ENCODE measurements around the gene MAST3.

MAST3 gene

GRCh38 chr19:18150776-18151624, 53.4 kb downstream of the MAST3 start:
- H3K36me3 ChIP-seq (ENCODE audit: control insufficient read depth, insufficient read depth, low read length) = no peaks in the 10 kb centered on the region
- H3K27me3 ChIP-seq (ENCODE audit: insufficient read depth, low read length, poor library complexity) = no peaks in the 10 kb centered on the region
- H3K18ac ChIP-seq (ENCODE audit: low read length) = no peak overlapping the region
- H3K23ac ChIP-seq (ENCODE audit: low read length) = no peak overlapping the region
- peak overlapping the region; percentile 70 for H3K56ac ChIP-seq (ENCODE audit: low read length)
- H3K4ac ChIP-seq (ENCODE audit: low read depth, low read length) = no peak overlapping the region
- no peak overlapping the region for H2BK120ac ChIP-seq (ENCODE audit: low read depth, low read length)
- H3K4me2 ChIP-seq (ENCODE audit: low read length) = no peak overlapping the region
- H3K27ac ChIP-seq (ENCODE audit: low read depth, low read length) = no peak overlapping the region
- DNase-seq = no peak
- peaks cover 2% of the 10 kb centered on the region for H3K79me2 ChIP-seq (ENCODE audit: control insufficient read depth, insufficient read depth, low read length)
- H3K4me3 ChIP-seq (ENCODE audit: low read length) = no peak overlapping the region
- H3K79me1 ChIP-seq (ENCODE audit: low read length) = peaks cover 7% of the 10 kb centered on the region
- no peaks in the 10 kb centered on the region for H3K4me1 ChIP-seq (ENCODE audit: control insufficient read depth, low read depth, low read length)
- no peak overlapping the region for H4K5ac ChIP-seq (ENCODE audit: low read length)
- no peak overlapping the region for H2BK5ac ChIP-seq (ENCODE audit: low read length)
- no peak overlapping the region for H2BK15ac ChIP-seq (replicated peaks; ENCODE audit: low read depth)
- H3K9ac ChIP-seq (ENCODE audit: low read length) = peak overlapping the region; percentile 53
- H4K8ac ChIP-seq (ENCODE audit: low read depth, low read length) = no peak overlapping the region
- no peak overlapping the region for H2AK5ac ChIP-seq (ENCODE audit: low read length)
- no CpG with 5 or more reads among the region's 18 CpGs for WGBS (ENCODE audit: extremely low coverage, insufficient coverage, low lambda C conversion rate)

GRCh38 chr19:18152442-18152816, 54.9 kb downstream of the MAST3 start:
- H3K36me3 ChIP-seq (ENCODE audit: control insufficient read depth, insufficient read depth, low read length) = no peaks in the 10 kb centered on the region
- H3K4me3 ChIP-seq (ENCODE audit: low read length) = peak overlapping the region; percentile 69
- no peaks in the 10 kb centered on the region for H3K4me1 ChIP-seq (ENCODE audit: control insufficient read depth, low read depth, low read length)
- H4K8ac ChIP-seq (ENCODE audit: low read depth, low read length) = peak overlapping the region; percentile 78
- no peak overlapping the region for H4K5ac ChIP-seq (ENCODE audit: low read length)
- H2BK120ac ChIP-seq (ENCODE audit: low read depth, low read length) = no peak overlapping the region
- peak overlapping the region; percentile 100 for H3K9ac ChIP-seq (ENCODE audit: low read length)
- H3K18ac ChIP-seq (ENCODE audit: low read length) = peak overlapping the region; percentile 86
- no CpG with 5 or more reads among the region's 22 CpGs for WGBS (ENCODE audit: extremely low coverage, insufficient coverage, low lambda C conversion rate)
- no peak overlapping the region for H2BK15ac ChIP-seq (replicated peaks; ENCODE audit: low read depth)
- no peak overlapping the region for H3K4ac ChIP-seq (ENCODE audit: low read depth, low read length)
- H3K79me2 ChIP-seq (ENCODE audit: control insufficient read depth, insufficient read depth, low read length) = peaks cover 2% of the 10 kb centered on the region
- H2BK5ac ChIP-seq (ENCODE audit: low read length) = peak overlapping the region; percentile 94
- H3K27ac ChIP-seq (ENCODE audit: low read depth, low read length) = peak overlapping the region; percentile 98
- peaks cover 7% of the 10 kb centered on the region for H3K79me1 ChIP-seq (ENCODE audit: low read length)
- no peaks in the 10 kb centered on the region for H3K27me3 ChIP-seq (ENCODE audit: insufficient read depth, low read length, poor library complexity)
- H3K23ac ChIP-seq (ENCODE audit: low read length) = no peak overlapping the region
- H2AK5ac ChIP-seq (ENCODE audit: low read length) = no peak overlapping the region
- DNase-seq = peak; percentile 99
- H3K4me2 ChIP-seq (ENCODE audit: low read length) = peak overlapping the region; percentile 98
- peak overlapping the region; percentile 99 for H3K56ac ChIP-seq (ENCODE audit: low read length)

GRCh38 chr19:18152817-18153555, 55.4 kb downstream of the MAST3 start, which contains the start of gene PIK3R2:
Gene PIK3R2, plus strand, starts transcription at chr19:18153163. Its CDS starts 2,717 bp downstream, at chr19:18155880.
- H3K27ac ChIP-seq (ENCODE audit: low read depth, low read length) = peak within 1 kb of the TSS; percentile 98
- peak within 1 kb of the TSS; percentile 100 for H3K9ac ChIP-seq (ENCODE audit: low read length)
- WGBS (ENCODE audit: extremely low coverage, insufficient coverage, low lambda C conversion rate) = no CpG with 5 or more reads among the region's 86 CpGs
- no peak within 1 kb of the TSS for H4K5ac ChIP-seq (ENCODE audit: low read length)
- H2BK5ac ChIP-seq (ENCODE audit: low read length) = peak within 1 kb of the TSS; percentile 94
- H3K36me3 ChIP-seq (ENCODE audit: control insufficient read depth, insufficient read depth, low read length) = no peaks in the 10 kb centered on the region
- H3K27me3 ChIP-seq (ENCODE audit: insufficient read depth, low read length, poor library complexity) = no peaks in the 10 kb centered on the region
- no peak within 1 kb of the TSS for H2BK15ac ChIP-seq (replicated peaks; ENCODE audit: low read depth)
- DNase-seq = peak; percentile 99
- H4K8ac ChIP-seq (ENCODE audit: low read depth, low read length) = peak within 1 kb of the TSS; percentile 95
- H3K79me1 ChIP-seq (ENCODE audit: low read length) = peaks cover 7% of the 10 kb centered on the region
- H3K4me1 ChIP-seq (ENCODE audit: control insufficient read depth, low read depth, low read length) = no peaks in the 10 kb centered on the region
- H3K56ac ChIP-seq (ENCODE audit: low read length) = peak within 1 kb of the TSS; percentile 99
- peak within 1 kb of the TSS; percentile 70 for H3K4me3 ChIP-seq (ENCODE audit: low read length)
- H3K4me2 ChIP-seq (ENCODE audit: low read length) = peak within 1 kb of the TSS; percentile 98
- no peak within 1 kb of the TSS for H2AK5ac ChIP-seq (ENCODE audit: low read length)
- peaks cover 2% of the 10 kb centered on the region for H3K79me2 ChIP-seq (ENCODE audit: control insufficient read depth, insufficient read depth, low read length)
- H3K4ac ChIP-seq (ENCODE audit: low read depth, low read length) = peak within 1 kb of the TSS; percentile 79
- H3K18ac ChIP-seq (ENCODE audit: low read length) = peak within 1 kb of the TSS; percentile 86
- H3K23ac ChIP-seq (ENCODE audit: low read length) = peak within 1 kb of the TSS; percentile 66
- no peak within 1 kb of the TSS for H2BK120ac ChIP-seq (ENCODE audit: low read depth, low read length)

GRCh38 chr19:18153556-18154134, 56.1 kb downstream of the MAST3 start:
- Histone ChIP-seq H3K4me2 (ENCODE audit: low read length) (peak overlapping the region; percentile 79), H3K27me3 (ENCODE audit: insufficient read depth, low read length, poor library complexity) (no peaks in the 10 kb centered on the region), H2BK120ac (ENCODE audit: low read depth, low read length) (no peak overlapping the region), H3K36me3 (ENCODE audit: control insufficient read depth, insufficient read depth, low read length) (no peaks in the 10 kb centered on the region), H4K5ac (ENCODE audit: low read length) (no peak overlapping the region), H3K4me1 (ENCODE audit: control insufficient read depth, low read depth, low read length) (no peaks in the 10 kb centered on the region), H3K56ac (ENCODE audit: low read length) (peak overlapping the region; percentile 90), H2BK15ac (replicated peaks; ENCODE audit: low read depth) (no peak overlapping the region), H2BK5ac (ENCODE audit: low read length) (no peak overlapping the region), H2AK5ac (ENCODE audit: low read length) (no peak overlapping the region), H3K79me1 (ENCODE audit: low read length) (peaks cover 7% of the 10 kb centered on the region), H3K4me3 (ENCODE audit: low read length) (peak overlapping the region; percentile 70), H4K8ac (ENCODE audit: low read depth, low read length) (peak overlapping the region; percentile 95), H3K23ac (ENCODE audit: low read length) (peak overlapping the region; percentile 66), H3K4ac (ENCODE audit: low read depth, low read length) (peak overlapping the region; percentile 79), H3K79me2 (ENCODE audit: control insufficient read depth, insufficient read depth, low read length) (peaks cover 2% of the 10 kb centered on the region), H3K27ac (ENCODE audit: low read depth, low read length) (no peak overlapping the region), H3K18ac (ENCODE audit: low read length) (peak overlapping the region; percentile 68), H3K9ac (ENCODE audit: low read length) (peak overlapping the region; percentile 90)
- no peak for DNase-seq
- no CpG with 5 or more reads among the region's 38 CpGs for WGBS (ENCODE audit: extremely low coverage, insufficient coverage, low lambda C conversion rate)

- Histone ChIP-seq H3K79me2 (ENCODE audit: control insufficient read depth, insufficient read depth, low read length) (peaks cover 2% of the 10 kb centered on the region), H3K23ac (ENCODE audit: low read length) (no peak overlapping the region), H3K79me1 (ENCODE audit: low read length) (peaks cover 7% of the 10 kb centered on the region), H2AK5ac (ENCODE audit: low read length) (no peak overlapping the region), H3K9ac (ENCODE audit: low read length) (no peak overlapping the region), H2BK120ac (ENCODE audit: low read depth, low read length) (no peak overlapping the region), H3K4me2 (ENCODE audit: low read length) (no peak overlapping the region), H3K56ac (ENCODE audit: low read length) (no peak overlapping the region), H2BK5ac (ENCODE audit: low read length) (no peak overlapping the region), H3K4ac (ENCODE audit: low read depth, low read length) (no peak overlapping the region), H3K4me1 (ENCODE audit: control insufficient read depth, low read depth, low read length) (no peaks in the 10 kb centered on the region), H4K8ac (ENCODE audit: low read depth, low read length) (no peak overlapping the region), H3K36me3 (ENCODE audit: control insufficient read depth, insufficient read depth, low read length) (no peaks in the 10 kb centered on the region), H2BK15ac (replicated peaks; ENCODE audit: low read depth) (no peak overlapping the region), H3K18ac (ENCODE audit: low read length) (no peak overlapping the region), H3K4me3 (ENCODE audit: low read length) (no peak overlapping the region), H3K27ac (ENCODE audit: low read depth, low read length) (no peak overlapping the region), H4K5ac (ENCODE audit: low read length) (no peak overlapping the region), H3K27me3 (ENCODE audit: insufficient read depth, low read length, poor library complexity) (no peaks in the 10 kb centered on the region)
- no CpG with 5 or more reads among the region's 43 CpGs for WGBS (ENCODE audit: extremely low coverage, insufficient coverage, low lambda C conversion rate)
- DNase-seq = no peak
Observed at GRCh38 chr19:18155095-18156087, 57.8 kb downstream of the MAST3 start.

Measured in mesendoderm (in vitro differentiated cells).